AG09309 (cell line): ENCODE data around the gene PLXNB1.

Experiments
- DNase-seq: peaks from one replicate; pipeline ENCODE4 v3.0.0-alpha.2; 2010; ENCODE audit warnings: low read depth
- H3K4me3 ChIP-seq: 2 replicates; pipeline ENCODE4 v1.5.1; 2011; ENCODE audit warnings: mild to moderate bottlenecking, low read depth, low read length, moderate library complexity; ENCODE audit not compliant: control insufficient read depth
- TF ChIP-seq, protein P1 (sequence below): IDR thresholded peaks from 2 replicates; pipeline ENCODE4 v1.5.1; 2011; ENCODE audit warnings: mild to moderate bottlenecking, low read depth, low read length, inconsistent platforms; ENCODE audit not compliant: insufficient read depth, control insufficient read depth; ENCODE audit errors: missing control alignments

The PLXNB1 gene

DNA sequence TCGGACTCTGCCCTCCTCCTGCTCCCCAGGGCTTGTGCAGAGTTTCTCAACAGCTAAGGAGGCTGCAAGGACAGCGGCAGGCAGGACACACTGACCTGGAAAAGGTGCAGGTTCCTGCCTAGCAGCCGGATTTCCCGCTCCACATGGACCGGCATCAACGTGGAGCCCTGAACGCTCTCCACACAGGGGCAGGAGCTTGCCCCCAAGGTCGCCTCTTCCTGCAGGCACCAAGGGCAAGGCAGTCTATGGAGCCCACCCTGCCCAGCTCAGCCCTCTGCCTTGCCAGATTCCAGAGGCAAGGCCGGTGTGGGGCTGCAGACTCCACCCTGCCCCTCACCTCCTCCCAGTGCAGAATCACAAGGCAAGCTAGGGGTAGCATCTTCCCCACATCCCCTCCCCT is 10.7 kb downstream of the PLXNB1 start:
- TF ChIP-seq, protein P1, sequence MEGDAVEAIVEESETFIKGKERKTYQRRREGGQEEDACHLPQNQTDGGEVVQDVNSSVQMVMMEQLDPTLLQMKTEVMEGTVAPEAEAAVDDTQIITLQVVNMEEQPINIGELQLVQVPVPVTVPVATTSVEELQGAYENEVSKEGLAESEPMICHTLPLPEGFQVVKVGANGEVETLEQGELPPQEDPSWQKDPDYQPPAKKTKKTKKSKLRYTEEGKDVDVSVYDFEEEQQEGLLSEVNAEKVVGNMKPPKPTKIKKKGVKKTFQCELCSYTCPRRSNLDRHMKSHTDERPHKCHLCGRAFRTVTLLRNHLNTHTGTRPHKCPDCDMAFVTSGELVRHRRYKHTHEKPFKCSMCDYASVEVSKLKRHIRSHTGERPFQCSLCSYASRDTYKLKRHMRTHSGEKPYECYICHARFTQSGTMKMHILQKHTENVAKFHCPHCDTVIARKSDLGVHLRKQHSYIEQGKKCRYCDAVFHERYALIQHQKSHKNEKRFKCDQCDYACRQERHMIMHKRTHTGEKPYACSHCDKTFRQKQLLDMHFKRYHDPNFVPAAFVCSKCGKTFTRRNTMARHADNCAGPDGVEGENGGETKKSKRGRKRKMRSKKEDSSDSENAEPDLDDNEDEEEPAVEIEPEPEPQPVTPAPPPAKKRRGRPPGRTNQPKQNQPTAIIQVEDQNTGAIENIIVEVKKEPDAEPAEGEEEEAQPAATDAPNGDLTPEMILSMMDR, result no peak
- no peak for DNase-seq
- H3K4me3 ChIP-seq, result no peak overlapping the region

DNA sequence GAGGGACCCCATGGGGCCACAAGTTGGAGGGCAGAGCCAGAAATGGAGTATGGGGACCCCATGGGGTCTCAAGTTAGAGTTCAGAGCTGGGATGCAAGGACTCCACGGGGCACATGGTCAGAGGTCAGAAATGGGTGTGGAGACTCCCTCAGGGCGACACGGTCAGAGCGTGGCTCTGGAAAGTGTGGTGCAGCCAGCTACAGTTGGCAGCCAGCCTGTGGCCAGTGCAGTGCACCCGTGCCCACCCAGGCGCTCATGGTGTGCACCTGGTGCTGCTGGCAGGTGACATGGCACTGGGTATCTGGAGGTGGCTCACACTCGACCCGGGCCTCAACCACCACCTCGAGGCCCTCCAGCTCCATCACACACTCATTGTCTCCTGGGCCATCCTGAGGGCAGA is 11.2 kb downstream of the PLXNB1 start:
- no peak overlapping the region for H3K4me3 ChIP-seq
- no peak for DNase-seq
- TF ChIP-seq, protein P1, result no peak

DNA sequence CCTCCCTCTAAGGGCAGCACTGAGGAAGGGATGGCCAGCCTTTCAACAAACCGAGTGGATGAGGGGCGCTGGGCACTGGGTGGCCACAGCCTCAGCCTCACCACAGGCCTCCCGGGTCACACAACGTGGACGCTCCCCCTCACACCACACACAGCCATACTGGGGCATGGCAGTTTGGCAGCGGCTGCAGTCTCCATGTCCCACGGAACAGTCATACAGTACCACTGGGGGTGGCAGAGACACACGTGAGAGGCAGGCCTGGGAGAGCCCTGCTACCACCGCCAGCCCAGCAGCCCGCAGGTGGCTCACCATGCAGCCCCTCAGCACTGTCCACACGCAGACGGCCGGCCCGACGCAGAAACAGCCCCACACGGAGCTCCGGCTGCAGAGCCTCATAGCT is 11.7 kb downstream of the PLXNB1 start:
- H3K4me3 ChIP-seq, result no peak overlapping the region
- no peak for DNase-seq
- TF ChIP-seq, protein P1, result no peak

DNA sequence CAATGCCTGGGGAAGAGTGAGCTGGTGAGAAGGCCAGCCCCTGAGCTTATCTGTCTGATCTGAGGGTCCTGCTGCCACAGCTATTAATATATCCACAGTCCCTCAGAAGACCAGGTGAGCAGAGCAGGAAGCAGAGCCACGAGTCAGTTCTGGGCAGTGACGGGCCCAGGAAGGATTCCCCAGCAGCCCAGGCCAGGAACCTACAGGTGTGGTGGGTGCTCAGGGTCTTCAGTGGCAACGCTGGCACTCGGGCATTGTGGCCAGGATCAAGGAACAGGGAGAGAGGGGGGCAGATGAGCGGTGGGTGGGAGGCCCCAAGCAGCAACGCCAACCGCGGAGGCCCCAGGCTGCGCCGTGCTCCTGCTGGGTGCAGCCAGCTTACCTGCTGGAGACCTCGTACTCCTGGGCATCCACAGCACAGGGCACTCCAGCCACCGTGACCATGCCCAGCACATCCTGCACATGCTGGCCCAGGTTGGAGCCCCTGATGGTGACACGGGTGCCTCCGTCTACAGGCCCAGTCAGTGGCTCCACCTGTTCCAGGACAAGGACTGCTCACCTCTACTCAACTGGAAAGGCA is 12.3 kb downstream of the PLXNB1 start:
- no peak overlapping the region for H3K4me3 ChIP-seq
- TF ChIP-seq, protein P1, result no peak
- no peak for DNase-seq

DNA sequence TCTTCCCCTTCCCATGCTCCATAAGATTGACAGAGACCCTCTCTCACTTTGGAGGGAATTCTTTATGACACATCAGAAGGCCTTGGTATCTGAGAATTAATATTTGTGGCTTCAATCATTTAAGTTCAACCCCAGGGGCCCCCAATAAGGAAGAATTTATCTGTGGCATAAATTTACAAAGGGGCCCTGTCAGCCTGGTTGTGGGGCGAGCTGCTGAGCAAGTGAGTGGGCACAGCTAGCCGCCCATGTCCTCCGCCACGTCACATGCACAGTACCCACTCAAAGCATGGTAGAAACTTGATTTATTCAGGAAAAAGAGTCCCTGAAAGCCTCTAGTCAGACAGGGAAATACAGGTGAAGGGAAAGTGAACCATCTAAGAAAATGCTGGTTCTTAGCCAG is 13.3 kb downstream of the PLXNB1 start:
- TF ChIP-seq, protein P1, result no peak
- no peak overlapping the region for H3K4me3 ChIP-seq
- no peak for DNase-seq

DNA sequence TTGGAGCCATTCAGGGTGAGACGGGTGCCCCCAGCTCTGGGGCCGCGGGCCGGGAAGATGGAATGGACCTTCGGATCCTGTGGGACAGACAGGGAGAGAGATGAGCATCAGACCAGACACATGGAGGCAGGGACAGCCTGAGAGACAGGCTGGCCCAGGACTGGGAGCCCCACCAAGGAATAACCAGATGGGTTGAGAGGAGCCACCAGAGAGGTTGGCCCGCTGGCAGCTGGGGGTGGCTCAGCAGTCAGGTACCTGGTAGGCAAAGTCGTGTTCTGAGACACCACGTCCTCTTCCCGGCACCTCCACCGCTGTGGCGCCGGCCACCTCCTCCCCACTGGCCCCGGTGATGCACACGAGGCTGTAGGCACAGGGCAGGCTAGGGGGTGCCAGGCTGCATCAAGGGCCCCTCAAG is 13.8 kb downstream of the PLXNB1 start:
- no peak overlapping the region for H3K4me3 ChIP-seq
- DNase-seq, result no peak
- TF ChIP-seq, protein P1, result no peak

DNA sequence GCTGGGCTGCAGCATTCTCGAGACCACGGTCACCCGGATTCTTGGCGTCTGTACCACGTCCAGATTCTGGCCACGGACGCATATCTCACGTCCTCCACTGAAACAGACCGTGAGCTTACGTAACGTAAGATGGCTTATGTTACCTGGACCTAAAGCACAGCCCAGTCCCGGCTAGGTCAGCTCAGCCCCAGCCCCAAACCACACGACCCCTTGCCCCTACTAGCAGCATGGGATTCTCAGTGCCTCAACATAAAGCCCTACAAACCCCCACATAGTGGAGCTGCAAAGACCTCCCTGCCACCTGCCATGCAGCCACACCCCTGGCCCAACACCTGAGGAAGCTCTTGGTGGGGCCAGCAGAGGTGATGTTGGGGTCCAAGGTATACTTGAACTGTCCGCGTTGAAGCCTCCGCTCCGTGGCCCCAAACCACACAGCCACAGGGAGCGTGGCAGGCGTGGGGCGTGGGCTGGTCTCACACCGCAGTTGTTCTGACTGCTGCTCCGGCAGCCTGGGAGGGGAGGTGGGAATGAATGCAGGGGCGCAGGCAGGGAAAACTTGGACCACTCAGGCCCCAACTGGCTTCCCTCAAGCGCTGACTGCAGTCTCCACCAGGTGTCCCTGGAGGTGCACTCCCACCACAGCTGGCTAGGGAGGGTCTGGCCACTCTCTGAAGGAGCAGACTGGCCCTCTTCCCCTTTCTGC is 14.5 kb downstream of the PLXNB1 start:
- TF ChIP-seq, protein P1, result no peak
- no peak for DNase-seq
- no peak overlapping the region for H3K4me3 ChIP-seq
